NCI-H1417 (cell line): ENCODE results near the gene PFKL.

Source experiments
- DNase-seq, 3 experiments: peaks; one replicate each; lab custom pipeline; 2025; lab: John Stamatoyannopoulos, UW

The PFKL gene

DNA sequence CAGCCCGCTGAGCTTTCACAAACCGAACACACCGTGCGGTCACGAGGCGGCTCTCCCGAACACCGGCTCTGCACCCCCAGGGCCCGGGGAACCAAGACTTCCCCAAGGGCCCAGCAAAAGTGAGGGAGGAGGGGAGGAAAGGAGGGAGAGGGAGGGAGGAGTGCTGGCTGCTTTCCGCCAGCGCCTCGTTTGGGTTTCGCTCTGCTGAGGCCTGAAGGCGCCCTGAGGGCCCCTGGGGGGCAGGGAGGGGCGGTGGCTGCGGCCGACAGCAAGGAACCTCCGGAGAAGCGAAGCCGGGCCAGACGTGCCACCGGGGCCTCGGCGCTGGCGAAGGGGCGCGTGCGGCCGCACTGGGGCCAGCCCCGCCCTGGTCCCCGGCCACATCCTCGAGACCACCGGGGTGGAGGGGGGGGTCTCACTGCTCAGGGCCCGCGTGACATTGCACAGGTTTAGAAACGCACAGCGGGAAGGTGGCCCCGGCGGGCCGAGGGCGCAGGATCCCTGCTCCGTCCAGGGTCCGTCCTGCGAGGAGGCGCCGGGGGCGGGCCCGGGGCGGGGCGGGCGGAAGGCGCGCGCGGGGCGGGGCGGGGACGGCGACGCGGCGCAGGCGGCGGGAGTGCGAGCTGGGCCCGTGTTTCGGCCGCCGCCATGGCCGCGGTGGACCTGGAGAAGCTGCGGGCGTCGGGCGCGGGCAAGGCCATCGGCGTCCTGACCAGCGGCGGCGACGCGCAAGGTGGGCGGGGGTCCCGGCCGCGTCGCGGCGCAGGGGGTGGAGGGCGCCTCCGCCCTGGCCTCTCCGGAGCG lies at the start of gene PFKL:
Gene PFKL (plus strand): TSS at position 596 of the 804 bp plus-strand sequence. CDS start 53 bp downstream, at position 649.
- DNase-seq = peak; percentile 63 to 84 (median 75)

DNA sequence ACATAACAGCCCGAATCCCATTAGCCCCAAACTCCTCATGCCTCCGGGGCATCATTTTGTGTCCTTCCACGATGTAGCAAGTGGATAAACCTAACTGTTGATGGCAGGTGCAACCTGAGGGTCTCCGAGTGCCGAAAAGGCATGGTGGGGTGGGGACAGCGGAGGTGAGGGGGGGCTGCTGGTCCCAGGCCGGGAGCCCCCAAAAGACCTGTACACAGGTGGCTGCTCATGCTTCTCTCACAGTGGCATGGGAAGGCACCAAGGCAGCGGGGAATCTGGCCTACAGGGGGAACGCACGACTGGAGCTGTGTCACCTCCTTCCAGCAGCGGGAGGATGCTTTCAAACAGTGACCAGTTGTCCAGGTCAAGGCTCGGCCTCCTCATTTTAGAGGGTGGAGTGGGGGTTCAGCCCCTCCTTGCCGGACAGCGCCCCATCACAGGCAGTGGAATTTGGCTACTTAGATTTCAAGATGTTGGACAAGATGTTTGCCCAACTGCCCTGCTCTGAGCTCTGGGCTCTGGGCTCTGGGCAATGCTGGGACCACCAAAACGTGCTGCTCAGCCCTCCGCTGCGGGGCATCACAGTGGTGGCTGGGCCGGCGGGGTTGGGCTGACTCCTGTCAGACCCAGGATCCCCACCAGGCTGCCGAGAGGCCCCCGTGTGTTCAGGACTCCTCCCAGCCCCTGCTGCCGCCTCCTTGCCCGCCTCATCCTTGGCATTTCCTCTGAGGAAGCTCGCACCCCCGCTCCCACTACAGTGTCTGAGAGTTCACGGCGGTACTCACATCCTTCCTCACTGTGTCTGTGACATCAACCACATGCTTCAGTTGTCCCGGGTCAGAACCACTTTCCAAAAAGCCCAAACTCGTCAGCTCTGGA lies 45.8 kb upstream of the PFKL start:
- DNase-seq = no peak

- no peak for DNase-seq
Observed at GRCh38 chr21:44255511-44255981, 44.3 kb upstream of the PFKL start.

DNA sequence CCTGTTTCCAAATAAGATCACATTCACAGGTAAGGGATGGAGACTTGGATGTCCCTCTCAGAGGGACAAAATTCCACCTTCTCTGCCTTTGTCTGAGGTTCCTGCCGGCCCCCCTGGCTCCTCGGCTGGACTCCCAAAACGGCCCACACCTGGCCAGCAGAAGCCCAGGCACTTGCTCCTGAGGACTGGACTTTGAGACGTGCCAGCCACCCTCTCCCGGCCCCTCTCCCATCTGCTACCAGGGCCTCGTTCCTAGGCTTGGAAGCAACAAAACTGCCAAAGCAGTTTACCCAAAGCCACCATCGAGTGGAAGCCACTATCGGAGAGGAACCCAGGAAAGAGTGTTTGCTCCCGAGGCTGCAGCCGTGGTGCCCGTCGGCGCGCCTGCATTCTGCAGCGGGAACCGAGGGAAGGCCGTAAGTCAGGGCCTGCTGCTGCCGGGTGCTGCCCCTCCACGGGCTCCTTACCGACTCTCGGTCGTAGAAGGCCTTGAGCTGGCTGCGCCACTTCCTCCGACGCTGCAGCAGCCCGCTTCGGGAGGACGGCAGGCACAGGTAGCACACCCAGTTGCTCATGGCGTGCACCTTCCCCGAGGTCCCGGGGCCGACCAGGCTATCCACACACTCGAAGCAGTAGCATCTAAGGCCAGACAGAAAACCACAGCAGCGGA lies 41.7 kb upstream of the PFKL start:
- DNase-seq = no peak

DNA sequence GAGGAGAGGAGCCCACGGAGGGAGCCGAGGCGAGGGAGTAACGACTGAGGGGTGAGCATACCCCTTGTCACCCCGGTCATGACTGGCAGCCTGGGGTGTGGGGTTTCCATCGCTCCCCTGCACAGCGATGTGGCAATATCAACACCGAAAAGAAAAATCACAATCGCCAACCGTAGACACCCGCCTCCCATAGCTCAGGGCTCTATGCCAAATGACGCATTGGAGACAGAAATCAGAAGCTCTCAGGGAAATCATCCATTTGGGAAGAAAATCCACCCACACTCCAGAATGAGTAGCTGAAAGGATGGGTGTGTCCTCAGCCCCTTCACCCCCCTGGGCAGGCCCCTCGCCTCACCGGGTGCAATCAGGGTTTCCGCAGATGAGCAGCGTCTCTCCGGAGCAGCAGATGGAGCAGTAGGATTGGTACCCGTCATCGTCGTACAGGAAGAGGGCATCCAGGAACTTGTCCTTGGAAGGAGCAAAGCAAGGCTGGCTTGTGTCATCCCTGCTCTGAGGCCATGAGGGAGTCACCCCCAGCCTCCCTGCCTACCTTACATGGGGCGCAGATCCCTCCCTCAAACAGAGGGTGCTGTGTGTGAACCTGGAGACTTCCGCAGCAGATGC lies 40.7 kb upstream of the PFKL start:
- no peak for DNase-seq

DNA sequence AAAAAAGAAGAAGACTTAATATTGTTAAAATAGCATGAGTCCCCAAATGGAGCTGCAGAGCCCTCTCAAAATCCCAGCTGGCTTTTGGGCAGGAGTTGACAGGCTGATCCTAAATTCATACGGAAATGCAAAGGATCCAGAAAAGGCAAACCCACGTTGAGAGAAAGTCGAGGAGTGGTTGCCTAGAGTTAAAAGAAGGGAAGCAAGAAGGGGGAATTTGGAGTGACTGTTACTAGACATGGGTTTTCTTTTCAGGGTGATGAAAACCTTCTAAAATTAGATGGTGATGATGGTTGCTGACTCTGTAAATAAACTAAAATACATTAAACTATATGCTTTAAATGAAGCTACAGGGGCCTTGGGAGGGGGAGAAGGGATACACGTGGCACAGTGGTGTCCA lies 39.8 kb upstream of the PFKL start:
- no peak for DNase-seq

DNA sequence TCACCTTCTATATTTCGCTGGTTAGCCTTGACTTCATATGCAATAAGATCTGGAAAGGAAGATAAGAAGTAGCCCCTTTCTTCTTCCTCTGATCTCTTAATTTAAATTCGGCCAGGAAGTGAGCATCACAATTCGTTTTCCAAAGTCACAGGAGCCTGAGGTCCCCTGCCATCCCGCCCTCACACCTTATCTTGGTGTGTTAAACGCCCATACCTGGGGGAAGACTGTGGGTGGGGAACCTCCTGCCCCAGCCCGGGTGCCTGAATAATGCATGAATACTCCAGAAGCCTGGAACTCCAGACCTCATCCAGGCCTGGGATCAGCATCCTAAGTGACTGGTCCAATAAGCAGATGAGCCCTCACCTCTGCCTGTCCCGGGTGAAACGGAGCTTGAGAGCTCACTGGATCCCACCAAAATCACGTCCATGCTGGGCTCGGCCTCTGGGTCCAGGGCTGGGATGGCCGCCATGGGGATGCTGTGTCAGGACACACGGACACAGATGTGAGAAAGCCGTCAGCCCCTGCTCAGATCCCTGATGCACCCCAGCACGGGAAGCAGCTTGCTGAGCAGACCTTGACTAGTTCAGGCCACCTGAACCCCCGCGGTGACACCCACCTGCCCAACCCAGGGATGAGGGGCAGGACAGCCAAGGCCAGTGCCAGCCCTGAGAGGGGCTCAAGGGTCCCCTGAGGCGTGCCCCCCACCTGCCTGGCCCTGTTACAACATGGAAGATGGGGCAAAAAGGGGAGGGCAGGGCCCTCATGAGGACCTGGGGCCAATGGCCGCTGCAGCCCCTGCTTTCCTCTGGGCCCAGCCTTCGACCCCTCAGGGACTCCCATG lies 38.8 kb upstream of the PFKL start:
- DNase-seq = no peak

DNA sequence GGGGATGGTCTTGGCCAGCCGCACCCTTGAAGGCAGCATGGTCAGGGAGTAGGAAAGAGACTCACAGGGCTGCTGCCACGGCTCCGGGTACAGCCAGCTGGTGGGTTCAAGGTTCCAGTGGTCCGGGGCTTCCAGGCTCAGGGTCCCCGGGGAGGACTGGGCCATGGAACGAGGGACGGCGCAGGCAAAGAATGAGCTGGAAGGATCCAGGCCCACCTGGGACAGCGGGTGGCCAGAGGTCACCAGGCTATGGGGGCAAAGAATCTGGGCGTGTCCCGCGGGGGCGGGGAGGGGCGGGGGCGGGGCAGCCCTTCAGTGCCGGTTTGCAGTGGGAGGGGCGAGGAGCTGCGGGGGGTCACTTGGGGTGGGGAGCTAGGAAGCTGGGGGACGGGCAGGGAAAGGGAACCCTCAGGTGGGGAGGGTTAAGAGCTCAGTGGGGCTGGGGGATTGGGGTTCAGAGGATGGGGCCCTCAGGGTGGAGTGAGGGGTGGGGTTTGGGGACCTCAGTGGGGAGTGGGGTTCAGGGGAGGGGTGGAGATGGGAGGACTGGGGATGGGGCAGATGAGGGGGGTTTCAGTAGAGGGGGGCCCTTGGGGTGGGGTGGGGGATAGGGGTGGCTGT lies 38.1 kb upstream of the PFKL start, which contains the start of gene DNMT3L:
Gene DNMT3L (minus strand): TSS at position 223 of the 621 bp plus-strand sequence. CDS start 638 bp downstream, outside the sequence.
- DNase-seq = no peak

DNA sequence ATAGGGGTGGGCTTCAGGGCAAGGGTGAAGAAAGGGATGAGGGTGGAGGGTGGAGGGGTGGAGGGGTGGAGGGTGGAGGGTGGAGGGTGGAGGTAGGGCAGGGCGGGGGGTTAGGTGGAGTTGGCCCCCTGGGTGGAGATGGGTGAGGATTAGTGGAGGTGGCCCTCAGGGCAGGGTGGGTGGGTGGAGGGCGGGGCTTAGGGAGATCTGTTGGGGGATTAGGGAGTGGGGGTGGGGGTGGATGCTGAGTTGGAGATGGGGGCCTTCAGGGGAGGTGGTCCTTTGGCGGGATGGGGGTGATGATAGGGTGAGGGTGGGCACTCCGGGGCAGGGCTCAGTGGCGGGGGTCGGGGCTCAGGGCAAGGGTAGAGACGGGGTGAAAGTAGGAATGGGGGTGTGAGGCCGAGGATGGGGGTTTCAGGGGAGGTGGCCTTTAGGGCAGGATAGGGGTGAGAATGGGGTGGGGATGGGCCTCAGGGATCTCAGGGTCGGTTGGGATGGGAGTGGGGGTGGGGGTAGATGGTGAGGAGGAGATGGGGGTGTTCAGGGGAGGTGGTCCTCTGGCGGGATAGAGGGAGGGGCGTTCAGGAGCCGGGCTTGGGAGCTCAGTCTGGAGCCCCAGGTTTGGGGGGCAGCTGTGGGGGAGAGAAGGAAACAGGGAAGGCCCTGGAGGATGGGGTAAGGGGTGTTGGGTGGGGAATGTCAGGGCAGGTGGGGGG lies 37.4 kb upstream of the PFKL start:
- no peak for DNase-seq

GRCh38 chr21:44263221-44263760 lies 36.6 kb upstream of the PFKL start:
- DNase-seq = no peak

DNA sequence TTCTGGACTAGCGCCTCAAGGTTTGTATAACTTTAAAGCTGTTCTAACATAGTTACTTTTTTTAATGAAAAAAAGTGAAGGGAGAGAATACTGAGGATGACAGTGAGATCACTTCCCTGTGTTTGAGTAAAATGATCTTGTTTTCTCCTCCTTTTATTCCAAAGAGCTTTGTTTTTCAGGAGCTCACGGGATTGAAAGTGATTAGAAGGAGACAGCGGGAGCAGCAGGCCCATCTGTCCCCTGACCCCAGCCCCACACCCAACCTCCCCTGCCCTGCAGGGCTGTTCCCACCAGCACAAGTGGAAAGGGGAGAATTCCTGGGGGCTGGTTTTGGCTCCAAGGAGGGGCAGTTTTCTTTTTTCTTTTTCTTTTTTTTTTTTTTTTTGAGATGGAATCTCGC lies 36.1 kb upstream of the PFKL start:
- no peak for DNase-seq

- no peak for DNase-seq
Observed at GRCh38 chr21:44265734-44266270, 34.1 kb upstream of the PFKL start.

GRCh38 chr21:44267655-44268142 lies 32.2 kb upstream of the PFKL start:
- DNase-seq = no peak

GRCh38 chr21:44269090-44269489 lies 30.8 kb upstream of the PFKL start:
- peak in 2 of 3 experiments; percentile 7 to 31 for DNase-seq

- DNase-seq = no peak
Observed at GRCh38 chr21:44271558-44272283, 28.1 kb upstream of the PFKL start.

DNA sequence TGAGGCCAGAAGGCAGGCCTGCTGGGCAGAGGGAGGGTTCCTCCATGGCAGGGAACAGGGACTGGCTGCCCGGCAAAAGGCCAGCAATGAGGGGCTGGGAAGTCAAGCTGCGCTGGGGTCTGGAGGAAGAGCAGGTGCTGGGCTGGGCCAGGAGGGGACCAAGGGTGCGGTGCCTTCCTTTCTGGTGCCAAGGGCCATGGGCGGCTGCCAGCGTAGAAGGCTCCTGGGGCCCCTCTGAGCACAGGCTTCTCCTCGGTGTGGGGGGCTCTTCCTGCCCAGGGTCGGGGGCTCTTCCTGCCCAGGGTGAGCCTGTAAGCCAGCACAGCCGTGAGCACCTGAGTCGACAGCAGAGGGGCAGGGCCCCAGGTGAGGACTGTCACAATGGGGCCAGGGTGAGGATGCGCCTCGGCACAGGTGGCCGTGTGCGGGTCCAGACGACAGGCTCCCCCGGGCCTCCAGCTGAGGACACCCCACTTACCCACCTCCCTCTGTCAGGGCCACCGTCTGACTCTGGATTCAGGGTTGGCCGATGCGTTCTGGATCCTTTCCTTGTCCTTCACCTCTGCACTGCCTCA lies 27.5 kb upstream of the PFKL start:
- DNase-seq = no peak

- DNase-seq = no peak
Observed at GRCh38 chr21:44273046-44273445, 26.8 kb upstream of the PFKL start.

- no peak for DNase-seq
Observed at GRCh38 chr21:44275041-44275440, 24.8 kb upstream of the PFKL start.
